Measurements from ENCODE around the gene RGL2. TPM values are rescaled to one million over a fixed set of nuclear protein-coding genes. Genes with fewer than 3 reads are reported as not detected.

The RGL2 gene
- total and polyA plus RNA-seq, 2 of the 13 experiments (the other 11 are each of a cell fraction or from before 2014, with no cell fraction given): 22.9 to 47.4 TPM

- TF ChIP-seq ZEB1 (IDR thresholded peaks at IDR 0.05; ENCODE audit: insufficient replicate concordance, low read depth) (peak; percentile 64), ZBTB7A (CRISPR knock-in tag; IDR thresholded peaks at IDR 0.05) (peak; percentile 90), ZNF468 (CRISPR knock-in tag; IDR thresholded peaks at IDR 0.05) (peak; percentile 30; the same call in 1 of the 2 replicates), SKIL (CRISPR knock-in tag; IDR thresholded peaks at IDR 0.05; ENCODE audit: borderline replicate concordance) (no peak), HIC2 (CRISPR knock-in tag; IDR thresholded peaks at IDR 0.05; ENCODE audit: low read depth) (no peak), ETV5 (CRISPR knock-in tag; IDR thresholded peaks at IDR 0.05; ENCODE audit: borderline replicate concordance) (peak; percentile 96), NPAS2 (CRISPR knock-in tag; IDR thresholded peaks at IDR 0.05; ENCODE audit: borderline replicate concordance) (no peak), ZNF598 (CRISPR knock-in tag; IDR thresholded peaks at IDR 0.05; ENCODE audit: borderline replicate concordance) (no peak; the same call in none of the 2 replicates), NR0B2 (CRISPR knock-in tag; IDR thresholded peaks at IDR 0.05) (peak; percentile 94), SMARCE1 (IDR thresholded peaks at IDR 0.05; ENCODE audit: borderline replicate concordance) (no peak), BRD4 (CRISPR knock-in tag; IDR thresholded peaks at IDR 0.05) (no peak; the same call in 1 of the 2 replicates), ZNF235 (CRISPR knock-in tag; IDR thresholded peaks at IDR 0.05; ENCODE audit: borderline replicate concordance) (0 out of 2 replicates have a peak, but pooled peaks have one; percentile 95), SSRP1 (CRISPR knock-in tag; IDR thresholded peaks at IDR 0.05) (peak; percentile 91), ZBTB39 (CRISPR knock-in tag; IDR thresholded peaks at IDR 0.05) (no peak), EED (CRISPR knock-in tag; IDR thresholded peaks at IDR 0.05) (peak; percentile 85; the same call in 1 of the 2 replicates), ZNF143 (CRISPR knock-in tag; IDR thresholded peaks at IDR 0.05) (peak; percentile 67; the same call in 1 of the 2 replicates), NFE2 (CRISPR knock-in tag; IDR thresholded peaks at IDR 0.05) (no peak), TGIF2 (CRISPR knock-in tag; IDR thresholded peaks at IDR 0.05) (peak; percentile 85), REL (CRISPR knock-in tag; conservative IDR thresholded peaks at IDR 0.05) (peak; percentile 92), ZFAT (CRISPR knock-in tag; conservative IDR thresholded peaks at IDR 0.05) (no peak), ASH2L (IDR thresholded peaks at IDR 0.05; ENCODE audit: insufficient read length, low read depth, low read length) (peak; percentile 93), NCOR1 (IDR thresholded peaks at IDR 0.05; ENCODE audit: borderline replicate concordance, low read length) (peak; percentile 43), DRAP1 (CRISPR knock-in tag; IDR thresholded peaks at IDR 0.05) (peak; percentile 21; the same call in 1 of the 2 replicates)
Observed at GRCh38 chr6:33299237-33299944, 649 bp upstream of the RGL2 start (continued).

Measured in HepG2 (cell line).